Mucosa of stomach (tissue), 1 donor: ENCODE results near the gene FLNC.

Source experiments
- H3K27me3 ChIP-seq: one replicate; pipeline ENCODE4 v1.7.0; 2013; ENCODE audit warnings: mild to moderate bottlenecking, low read length; ENCODE audit not compliant: control insufficient read depth, insufficient read depth
- H3K36me3 ChIP-seq: one replicate; pipeline ENCODE4 v1.7.0; 2013; ENCODE audit warnings: low read length; ENCODE audit not compliant: control insufficient read depth, insufficient read depth
- H3K4me1 ChIP-seq: one replicate; pipeline ENCODE4 v1.7.0; 2013; ENCODE audit warnings: mild to moderate bottlenecking, low read length; ENCODE audit not compliant: control insufficient read depth, insufficient read depth
- H3K4me3 ChIP-seq: one replicate; pipeline ENCODE4 v1.7.0; 2013; ENCODE audit warnings: low read length
- H3K9ac ChIP-seq: one replicate; pipeline ENCODE4 v1.7.0; 2013; ENCODE audit warnings: mild to moderate bottlenecking, low read length, moderate library complexity
- H3K9me3 ChIP-seq: one replicate; pipeline ENCODE4 v1.7.0; 2013; ENCODE audit warnings: mild to moderate bottlenecking, low read length, moderate library complexity; ENCODE audit not compliant: control insufficient read depth
- donor health status: Pancreatic carcinoma.

FLNC gene

DNA sequence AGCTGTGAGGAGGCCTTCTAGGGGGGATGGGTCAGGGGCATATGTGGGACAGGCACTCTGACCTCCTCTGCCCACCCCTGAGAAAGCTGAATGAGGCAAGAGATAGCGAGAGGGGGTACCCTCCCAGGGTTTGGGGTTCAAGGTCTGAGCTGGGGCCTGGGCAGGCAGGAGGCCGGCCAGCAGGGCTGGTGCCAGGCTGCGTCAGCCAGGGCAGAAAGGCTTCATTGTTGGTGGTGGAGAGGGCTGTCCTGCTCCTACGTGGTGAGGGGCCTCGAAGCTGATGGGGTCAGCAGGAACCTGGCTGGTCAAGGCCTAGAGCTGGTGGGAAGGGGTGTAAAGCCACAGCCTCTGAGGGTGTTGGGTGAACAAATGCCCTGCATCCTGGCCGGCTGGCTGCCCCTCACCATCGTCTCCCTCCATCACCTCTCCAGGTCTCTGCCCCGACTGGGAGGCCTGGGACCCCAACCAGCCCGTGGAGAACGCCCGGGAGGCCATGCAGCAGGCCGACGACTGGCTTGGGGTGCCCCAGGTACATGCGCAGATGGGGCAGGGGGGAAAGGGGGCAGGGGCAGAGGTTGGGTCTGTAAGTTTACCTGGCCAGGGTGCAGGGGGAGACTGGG, 6.6 kb downstream of the FLNC start:
- H3K9me3 ChIP-seq, result no peaks in the 10 kb centered on the region
- peaks cover 15% of the 10 kb centered on the region for H3K27me3 ChIP-seq
- peaks cover 6% of the 10 kb centered on the region for H3K4me1 ChIP-seq
- no peaks in the 10 kb centered on the region for H3K36me3 ChIP-seq
- no peak overlapping the region for H3K9ac ChIP-seq
- no peak overlapping the region for H3K4me3 ChIP-seq

DNA sequence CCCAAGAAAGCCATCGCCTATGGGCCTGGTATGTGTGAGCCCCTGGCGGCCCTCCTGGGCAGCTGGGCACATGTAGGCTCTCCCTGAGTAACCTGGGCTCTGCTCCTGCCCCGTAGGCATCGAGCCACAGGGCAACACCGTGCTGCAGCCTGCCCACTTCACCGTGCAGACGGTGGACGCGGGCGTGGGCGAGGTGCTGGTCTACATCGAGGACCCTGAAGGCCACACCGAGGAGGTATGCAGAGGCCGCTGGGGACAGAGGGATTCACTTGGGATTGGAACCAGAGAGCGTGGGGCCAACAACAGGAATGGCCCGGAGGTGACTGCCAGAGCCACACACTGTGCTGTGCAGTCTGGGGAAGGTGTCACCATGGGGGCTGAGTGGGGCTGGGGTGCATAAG, 7.3 kb downstream of the FLNC start:
- Histone ChIP-seq H3K9ac (no peak overlapping the region), H3K4me3 (no peak overlapping the region), H3K4me1 (peaks cover 6% of the 10 kb centered on the region), H3K36me3 (no peaks in the 10 kb centered on the region), H3K27me3 (peaks cover 9% of the 10 kb centered on the region), H3K9me3 (no peaks in the 10 kb centered on the region)

DNA sequence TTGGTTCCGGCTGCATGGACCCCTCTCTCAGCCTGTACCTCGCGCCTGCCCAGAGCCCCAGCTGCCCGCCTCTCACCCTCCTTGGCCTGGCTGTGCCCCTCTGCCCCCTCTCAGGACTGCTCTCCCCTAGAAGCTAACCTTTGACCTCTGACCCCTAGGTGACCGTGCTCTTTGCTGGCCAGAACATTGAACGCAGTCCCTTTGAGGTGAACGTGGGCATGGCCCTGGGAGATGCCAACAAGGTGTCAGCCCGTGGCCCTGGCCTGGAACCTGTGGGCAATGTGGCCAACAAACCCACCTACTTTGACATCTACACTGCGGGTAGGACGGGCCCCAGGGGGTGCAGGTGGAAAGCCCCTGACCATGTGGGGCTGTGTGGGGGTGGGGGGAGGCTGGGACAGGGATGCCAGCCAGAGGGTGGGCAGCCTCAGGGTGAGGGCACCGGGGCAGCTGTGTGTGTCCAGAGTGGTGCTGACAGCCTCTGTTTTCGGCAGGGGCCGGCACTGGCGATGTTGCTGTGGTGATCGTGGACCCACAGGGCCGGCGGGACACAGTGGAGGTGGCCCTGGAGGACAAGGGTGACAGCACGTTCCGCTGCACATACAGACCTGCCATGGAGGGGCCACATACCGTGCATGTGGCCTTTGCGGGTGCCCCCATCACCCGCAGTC, 8.0 kb downstream of the FLNC start:
- Histone ChIP-seq H3K36me3 (no peaks in the 10 kb centered on the region), H3K9me3 (no peaks in the 10 kb centered on the region), H3K4me1 (peaks cover 6% of the 10 kb centered on the region), H3K27me3 (peaks cover 1% of the 10 kb centered on the region), H3K9ac (no peak overlapping the region), H3K4me3 (no peak overlapping the region)

- no peaks in the 10 kb centered on the region for H3K36me3 ChIP-seq
- H3K27me3 ChIP-seq, result no peaks in the 10 kb centered on the region
- H3K4me1 ChIP-seq, result peaks cover 6% of the 10 kb centered on the region
- no peak overlapping the region for H3K9ac ChIP-seq
- H3K4me3 ChIP-seq, result no peak overlapping the region
- H3K9me3 ChIP-seq, result no peaks in the 10 kb centered on the region
Measured at GRCh38 chr7:128838981-128839731, 8.9 kb downstream of the FLNC start.

DNA sequence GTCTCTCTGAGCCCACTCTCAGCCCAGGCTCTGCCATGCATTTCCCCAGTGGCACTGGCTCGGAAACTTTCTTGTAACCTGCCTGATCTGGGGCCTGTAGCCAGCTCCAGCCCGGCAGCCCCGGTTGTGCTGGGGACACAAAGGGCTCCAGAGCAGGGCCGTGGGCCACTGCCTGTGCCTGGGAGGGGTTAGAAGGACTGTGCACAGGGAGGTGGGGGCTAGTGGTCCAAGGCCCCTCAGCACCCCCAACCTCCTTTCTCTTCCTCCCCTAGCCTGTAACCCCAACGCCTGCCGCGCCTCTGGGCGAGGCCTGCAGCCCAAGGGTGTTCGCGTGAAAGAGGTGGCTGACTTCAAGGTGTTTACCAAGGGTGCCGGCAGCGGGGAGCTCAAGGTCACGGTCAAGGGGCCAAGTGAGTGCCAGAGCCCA, 9.6 kb downstream of the FLNC start:
- H3K4me1 ChIP-seq, result peaks cover 6% of the 10 kb centered on the region
- H3K9ac ChIP-seq, result no peak overlapping the region
- H3K27me3 ChIP-seq, result no peaks in the 10 kb centered on the region
- no peaks in the 10 kb centered on the region for H3K9me3 ChIP-seq
- H3K4me3 ChIP-seq, result no peak overlapping the region
- no peaks in the 10 kb centered on the region for H3K36me3 ChIP-seq

- no peak overlapping the region for H3K4me3 ChIP-seq
- H3K9ac ChIP-seq, result no peak overlapping the region
- H3K4me1 ChIP-seq, result peaks cover 6% of the 10 kb centered on the region
- no peaks in the 10 kb centered on the region for H3K36me3 ChIP-seq
- no peaks in the 10 kb centered on the region for H3K9me3 ChIP-seq
- no peaks in the 10 kb centered on the region for H3K27me3 ChIP-seq
Measured at GRCh38 chr7:128840326-128841170, 10.3 kb downstream of the FLNC start.

DNA sequence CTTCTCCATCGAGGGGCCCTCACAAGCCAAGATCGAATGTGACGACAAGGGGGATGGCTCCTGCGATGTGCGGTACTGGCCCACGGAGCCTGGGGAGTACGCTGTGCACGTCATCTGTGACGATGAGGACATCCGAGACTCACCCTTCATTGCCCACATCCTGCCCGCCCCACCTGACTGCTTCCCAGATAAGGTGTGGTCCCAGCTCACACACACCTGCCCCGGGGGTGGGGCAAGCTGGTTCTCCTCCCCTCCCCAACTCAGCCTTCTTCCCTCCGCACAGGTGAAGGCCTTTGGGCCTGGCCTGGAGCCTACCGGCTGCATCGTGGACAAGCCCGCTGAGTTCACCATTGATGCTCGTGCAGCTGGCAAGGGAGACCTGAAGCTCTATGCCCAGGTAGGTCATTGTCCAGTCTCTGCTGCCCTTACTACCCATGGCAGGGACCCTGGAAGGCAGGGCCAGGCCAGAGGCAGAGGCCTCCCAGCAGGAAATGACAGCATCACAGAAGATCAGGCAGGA, 11.0 kb downstream of the FLNC start:
- no peaks in the 10 kb centered on the region for H3K27me3 ChIP-seq
- no peak overlapping the region for H3K4me3 ChIP-seq
- H3K9me3 ChIP-seq, result no peaks in the 10 kb centered on the region
- H3K36me3 ChIP-seq, result no peaks in the 10 kb centered on the region
- no peak overlapping the region for H3K9ac ChIP-seq
- H3K4me1 ChIP-seq, result peaks cover 6% of the 10 kb centered on the region

- H3K9me3 ChIP-seq, result no peaks in the 10 kb centered on the region
- no peaks in the 10 kb centered on the region for H3K27me3 ChIP-seq
- no peaks in the 10 kb centered on the region for H3K36me3 ChIP-seq
- no peak overlapping the region for H3K4me3 ChIP-seq
- H3K4me1 ChIP-seq, result peaks cover 6% of the 10 kb centered on the region
- no peak overlapping the region for H3K9ac ChIP-seq
Measured at GRCh38 chr7:128841921-128842673, 11.9 kb downstream of the FLNC start.

DNA sequence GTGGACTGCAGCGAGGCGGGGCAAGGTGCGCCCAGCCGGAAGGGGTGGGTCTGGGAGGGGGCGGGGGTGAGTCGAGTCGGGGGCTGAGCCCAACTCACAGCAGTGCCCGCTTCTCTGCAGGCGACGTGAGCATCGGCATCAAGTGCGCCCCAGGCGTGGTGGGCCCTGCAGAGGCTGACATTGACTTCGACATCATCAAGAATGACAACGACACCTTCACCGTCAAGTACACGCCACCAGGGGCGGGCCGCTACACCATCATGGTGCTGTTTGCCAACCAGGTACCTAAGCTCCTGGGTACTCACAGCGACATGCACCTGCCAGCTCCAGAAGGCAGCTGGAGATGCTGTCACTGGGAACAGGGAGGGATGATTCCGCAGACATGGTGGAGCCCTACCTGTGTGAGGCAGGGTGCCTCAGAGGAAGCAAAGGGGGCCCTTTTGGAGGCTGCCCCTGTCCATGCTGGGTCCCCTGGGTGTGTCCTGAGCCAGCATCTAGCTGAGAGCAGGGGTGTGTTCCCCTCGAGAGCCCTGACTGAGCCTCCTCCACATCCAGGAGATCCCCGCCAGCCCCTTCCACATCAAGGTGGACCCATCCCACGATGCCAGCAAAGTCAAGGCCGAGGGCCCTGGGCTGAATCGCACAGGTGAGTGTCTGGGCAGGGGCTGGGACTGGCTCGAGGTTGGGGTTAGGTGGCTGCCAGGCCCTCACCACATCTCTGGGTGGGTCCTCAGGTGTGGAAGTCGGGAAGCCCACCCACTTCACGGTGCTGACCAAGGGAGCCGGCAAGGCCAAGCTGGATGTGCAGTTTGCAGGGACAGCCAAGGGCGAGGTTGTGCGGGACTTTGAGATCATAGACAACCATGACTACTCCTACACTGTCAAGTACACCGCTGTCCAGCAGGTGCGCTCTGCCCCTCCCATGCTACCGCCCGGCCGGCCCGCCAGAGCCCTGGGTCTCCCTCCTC, 12.8 kb downstream of the FLNC start:
- H3K4me3 ChIP-seq, result no peak overlapping the region
- H3K4me1 ChIP-seq, result peaks cover 6% of the 10 kb centered on the region
- no peaks in the 10 kb centered on the region for H3K27me3 ChIP-seq
- no peaks in the 10 kb centered on the region for H3K36me3 ChIP-seq
- no peaks in the 10 kb centered on the region for H3K9me3 ChIP-seq
- H3K9ac ChIP-seq, result no peak overlapping the region

- Histone ChIP-seq H3K9ac (no peak overlapping the region), H3K9me3 (no peaks in the 10 kb centered on the region), H3K4me3 (no peak overlapping the region), H3K27me3 (no peaks in the 10 kb centered on the region), H3K36me3 (no peaks in the 10 kb centered on the region), H3K4me1 (peaks cover 6% of the 10 kb centered on the region)
Measured at GRCh38 chr7:128843938-128844621, 13.9 kb downstream of the FLNC start.
